GM21367 (cell line): Measurements from ENCODE around the gene RNF141.

Experiments used
- ATAC-seq: cut with Tn5 transposase; IDR thresholded peaks from one replicate; pipeline ENCODE4 v1.9.1; 2021; ENCODE audit not compliant: unreplicated experiment

The RNF141 gene

GRCh38 chr11:10499874-10500601 is 40.9 kb downstream of the RNF141 start:
- no peak for ATAC-seq

- ATAC-seq = no peak
These were observed 41.5 kb downstream of the RNF141 start for GRCh38 chr11:10499452-10499851.

- ATAC-seq = no peak
These were observed 42.3 kb downstream of the RNF141 start for GRCh38 chr11:10498426-10499250.

- no peak for ATAC-seq
These were observed 43.0 kb downstream of the RNF141 start for GRCh38 chr11:10498022-10498400.

GRCh38 chr11:10497371-10498021 is 43.5 kb downstream of the RNF141 start:
- ATAC-seq = no peak

- no peak for ATAC-seq
These were observed 44.6 kb downstream of the RNF141 start for GRCh38 chr11:10496296-10496936.

GRCh38 chr11:10495464-10495786 is 45.6 kb downstream of the RNF141 start:
- ATAC-seq = no peak

- no peak for ATAC-seq
These were observed 46.1 kb downstream of the RNF141 start for GRCh38 chr11:10494636-10495463.

- ATAC-seq = no peak
These were observed 47.8 kb downstream of the RNF141 start for GRCh38 chr11:10493041-10493663.

- ATAC-seq = no peak
These were observed 48.9 kb downstream of the RNF141 start for GRCh38 chr11:10492084-10492483.

GRCh38 chr11:10490398-10491241 is 50.4 kb downstream of the RNF141 start:
- no peak for ATAC-seq

- no peak for ATAC-seq
These were observed 51.0 kb downstream of the RNF141 start for GRCh38 chr11:10490032-10490397.

- no peak for ATAC-seq
These were observed 51.9 kb downstream of the RNF141 start for GRCh38 chr11:10488934-10489691.

GRCh38 chr11:10488121-10488933 is 52.7 kb downstream of the RNF141 start:
- ATAC-seq = no peak

- ATAC-seq = no peak
These were observed 53.9 kb downstream of the RNF141 start for GRCh38 chr11:10487002-10487647.

- ATAC-seq = no peak
These were observed 54.7 kb downstream of the RNF141 start for GRCh38 chr11:10486161-10486840.

GRCh38 chr11:10485646-10486045 is 55.3 kb downstream of the RNF141 start:
- ATAC-seq = no peak
